ENCODE data around the gene CRX.
"Not testable (repeated sequence)": the region's sequence is repeated elsewhere in the genome, so short reads cannot be mapped to it uniquely, and the experiment has no call there.

Gene CRX

DNA sequence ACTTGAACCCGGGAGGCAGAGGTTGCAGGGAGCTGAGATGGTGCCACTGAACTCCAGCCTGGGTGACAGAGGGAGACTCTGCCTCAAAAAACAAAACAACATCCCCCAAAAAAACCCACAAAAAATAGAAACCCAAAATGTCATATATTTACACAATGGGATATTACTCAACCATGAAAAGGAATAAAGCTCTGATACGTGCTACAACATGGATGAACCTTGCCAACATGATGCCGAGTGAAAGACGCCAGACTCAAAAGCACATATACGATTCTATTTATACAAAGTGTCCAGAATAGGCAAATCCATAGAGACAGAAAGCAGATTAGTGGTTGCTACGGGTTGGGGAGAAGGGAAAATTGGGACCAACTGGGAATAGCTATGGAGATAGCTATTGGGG is 15.3 kb upstream of the CRX start:
- no peaks in the 10 kb centered on the region for H3K27me3 ChIP-seq (replicated peaks; ENCODE audit: control insufficient read depth, insufficient read depth, low read length)
- H3K4me3 ChIP-seq (replicated peaks; ENCODE audit: low read depth, low read length), result no peak overlapping the region
- TF ChIP-seq, protein P1, sequence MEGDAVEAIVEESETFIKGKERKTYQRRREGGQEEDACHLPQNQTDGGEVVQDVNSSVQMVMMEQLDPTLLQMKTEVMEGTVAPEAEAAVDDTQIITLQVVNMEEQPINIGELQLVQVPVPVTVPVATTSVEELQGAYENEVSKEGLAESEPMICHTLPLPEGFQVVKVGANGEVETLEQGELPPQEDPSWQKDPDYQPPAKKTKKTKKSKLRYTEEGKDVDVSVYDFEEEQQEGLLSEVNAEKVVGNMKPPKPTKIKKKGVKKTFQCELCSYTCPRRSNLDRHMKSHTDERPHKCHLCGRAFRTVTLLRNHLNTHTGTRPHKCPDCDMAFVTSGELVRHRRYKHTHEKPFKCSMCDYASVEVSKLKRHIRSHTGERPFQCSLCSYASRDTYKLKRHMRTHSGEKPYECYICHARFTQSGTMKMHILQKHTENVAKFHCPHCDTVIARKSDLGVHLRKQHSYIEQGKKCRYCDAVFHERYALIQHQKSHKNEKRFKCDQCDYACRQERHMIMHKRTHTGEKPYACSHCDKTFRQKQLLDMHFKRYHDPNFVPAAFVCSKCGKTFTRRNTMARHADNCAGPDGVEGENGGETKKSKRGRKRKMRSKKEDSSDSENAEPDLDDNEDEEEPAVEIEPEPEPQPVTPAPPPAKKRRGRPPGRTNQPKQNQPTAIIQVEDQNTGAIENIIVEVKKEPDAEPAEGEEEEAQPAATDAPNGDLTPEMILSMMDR (IDR thresholded peaks at IDR 0.05; ENCODE audit: insufficient read depth, low read length, poor library complexity, severe bottlenecking), result no peak
- DNase-seq (ENCODE audit: extremely low read depth, insufficient read length), result no peak
- H3K36me3 ChIP-seq (ENCODE audit: control insufficient read depth, insufficient read depth, low read length), result no peaks in the 10 kb centered on the region

DNA sequence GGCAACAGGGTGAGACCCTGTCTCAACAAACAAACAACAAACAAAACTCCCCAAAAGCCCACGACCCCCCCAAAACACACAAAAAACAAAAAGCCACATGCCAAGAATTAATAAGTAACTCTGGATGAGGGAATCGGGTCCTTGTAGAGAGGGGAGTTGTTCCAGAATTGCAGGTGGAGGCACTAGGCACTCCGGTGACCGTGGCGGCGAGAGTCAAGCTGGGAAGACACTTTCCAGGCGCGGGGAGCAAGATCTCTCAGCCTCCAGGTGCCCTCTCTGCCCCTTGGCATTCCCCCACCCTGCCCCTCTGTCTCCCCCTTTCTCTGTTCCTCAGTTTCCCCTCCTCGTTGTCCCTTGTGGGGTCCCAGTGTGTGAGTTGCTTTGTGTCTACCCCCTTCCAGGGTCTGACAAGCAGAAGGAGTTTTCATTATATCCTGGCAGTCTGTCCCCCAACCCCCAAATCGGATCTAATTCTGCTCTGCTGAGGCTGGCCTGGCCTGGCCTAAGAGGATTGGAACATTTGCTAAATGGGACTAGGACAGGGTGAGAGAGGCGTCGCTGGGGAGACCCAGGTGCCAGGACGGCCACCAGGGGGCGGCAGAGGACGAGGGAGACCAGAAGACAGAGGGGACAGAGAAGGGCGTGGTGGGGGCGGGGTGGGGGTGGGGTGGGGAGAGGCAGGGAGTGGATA is 8.3 kb upstream of the CRX start:
- TF ChIP-seq, protein P1 (IDR thresholded peaks at IDR 0.05; ENCODE audit: insufficient read depth, low read length, poor library complexity, severe bottlenecking), result peak; percentile 69
- H3K4me3 ChIP-seq (replicated peaks; ENCODE audit: low read depth, low read length), result no peak overlapping the region
- H3K27me3 ChIP-seq (replicated peaks; ENCODE audit: control insufficient read depth, insufficient read depth, low read length), result no peaks in the 10 kb centered on the region
- no peaks in the 10 kb centered on the region for H3K36me3 ChIP-seq (ENCODE audit: control insufficient read depth, insufficient read depth, low read length)
- DNase-seq (ENCODE audit: extremely low read depth, insufficient read length), result peak; percentile 56

DNA sequence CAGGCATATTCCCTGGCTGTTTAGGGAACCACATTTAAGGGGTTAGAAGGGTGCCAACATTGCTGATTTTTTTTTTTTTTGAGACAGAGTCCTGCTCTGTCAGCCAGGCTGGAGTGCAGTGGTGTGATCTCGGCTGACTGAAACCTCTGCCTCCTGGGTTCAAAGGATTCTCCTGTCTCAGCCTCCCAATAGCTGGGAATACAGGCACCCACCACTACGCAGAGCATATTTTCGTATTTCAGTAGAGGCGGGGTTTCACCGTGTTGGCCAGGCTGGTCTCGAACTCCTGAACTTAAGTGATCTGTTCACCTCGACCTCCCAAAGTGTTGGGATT is 7.8 kb upstream of the CRX start:
- H3K36me3 ChIP-seq (ENCODE audit: control insufficient read depth, insufficient read depth, low read length), result no peaks in the 10 kb centered on the region
- H3K4me3 ChIP-seq (replicated peaks; ENCODE audit: low read depth, low read length), result no peak overlapping the region
- DNase-seq (ENCODE audit: extremely low read depth, insufficient read length), result no peak
- H3K27me3 ChIP-seq (replicated peaks; ENCODE audit: control insufficient read depth, insufficient read depth, low read length), result no peaks in the 10 kb centered on the region
- TF ChIP-seq, protein P1 (IDR thresholded peaks at IDR 0.05; ENCODE audit: insufficient read depth, low read length, poor library complexity, severe bottlenecking), result no peak

DNA sequence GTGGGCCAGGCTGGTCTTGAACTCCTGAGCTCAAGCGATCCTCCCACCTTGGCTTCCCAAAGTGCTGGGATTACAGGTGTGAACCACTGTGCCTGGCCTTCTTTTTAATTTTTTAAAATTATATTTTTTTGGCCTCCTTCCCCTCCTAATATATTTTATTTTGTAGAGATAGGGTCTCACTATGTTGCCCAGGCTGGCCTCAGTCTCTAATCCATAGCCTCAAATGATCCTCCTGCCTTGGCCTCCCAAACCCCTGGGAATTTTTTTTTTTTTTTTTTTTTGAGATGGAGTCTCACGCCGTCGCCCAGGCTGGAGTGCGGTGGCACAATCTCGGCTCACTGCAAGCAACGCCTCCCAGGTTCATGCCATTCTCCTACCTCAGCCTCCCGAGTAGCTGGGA is 5.5 kb upstream of the CRX start:
- H3K36me3 ChIP-seq (ENCODE audit: control insufficient read depth, insufficient read depth, low read length); DNase-seq (ENCODE audit: extremely low read depth, insufficient read length); H3K4me3 ChIP-seq (replicated peaks; ENCODE audit: low read depth, low read length); H3K27me3 ChIP-seq (replicated peaks; ENCODE audit: control insufficient read depth, insufficient read depth, low read length): not testable (repeated sequence)

DNA sequence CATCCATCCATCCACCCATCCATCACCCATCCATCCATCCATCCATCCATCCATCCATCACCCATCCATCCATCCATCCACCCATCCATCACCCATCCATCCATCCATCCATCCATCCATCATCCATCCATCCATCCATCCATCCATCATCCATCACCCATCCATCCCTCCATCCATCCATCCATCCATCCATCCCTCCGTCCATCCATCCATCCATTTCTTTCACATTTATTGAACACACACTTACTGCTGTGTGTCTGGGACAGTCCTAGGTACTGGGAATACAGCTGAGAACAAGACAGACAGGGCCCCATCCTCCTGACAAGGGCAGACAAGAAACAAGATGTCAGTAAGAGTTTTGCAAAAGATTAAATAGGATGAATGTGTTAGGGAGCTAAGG is 3.5 kb upstream of the CRX start:
- H3K36me3 ChIP-seq (ENCODE audit: control insufficient read depth, insufficient read depth, low read length); H3K27me3 ChIP-seq (replicated peaks; ENCODE audit: control insufficient read depth, insufficient read depth, low read length); DNase-seq (ENCODE audit: extremely low read depth, insufficient read length): not testable (repeated sequence)

DNA sequence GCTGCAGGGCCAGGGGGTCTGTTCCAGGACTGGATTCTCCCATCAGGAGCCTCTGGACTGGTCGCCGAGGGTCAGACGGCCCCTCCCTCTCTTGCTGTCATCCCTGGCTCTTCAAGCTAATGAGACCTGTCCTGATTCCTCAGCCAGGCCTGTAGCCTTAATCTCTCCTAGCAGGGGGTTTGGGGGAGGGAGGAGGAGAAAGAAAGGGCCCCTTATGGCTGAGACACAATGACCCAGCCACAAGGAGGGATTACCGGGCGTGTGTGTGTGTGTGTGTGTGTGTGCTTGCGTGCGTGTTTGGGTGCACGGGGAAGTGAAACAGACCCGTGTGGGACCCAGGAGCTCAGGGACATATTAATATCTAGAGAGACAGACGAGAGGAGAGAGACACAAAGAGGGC is 1.9 kb upstream of the CRX start:
- Histone ChIP-seq H3K36me3 (ENCODE audit: control insufficient read depth, insufficient read depth, low read length) (no peaks in the 10 kb centered on the region), H3K27me3 (replicated peaks; ENCODE audit: control insufficient read depth, insufficient read depth, low read length) (peaks cover 3% of the 10 kb centered on the region), H3K4me3 (replicated peaks; ENCODE audit: low read depth, low read length) (no peak overlapping the region)
- DNase-seq (ENCODE audit: extremely low read depth, insufficient read length), result no peak
- TF ChIP-seq, protein P1 (IDR thresholded peaks at IDR 0.05; ENCODE audit: insufficient read depth, low read length, poor library complexity, severe bottlenecking), result no peak

More for the DNA sequence above, 3.5 kb upstream of the CRX start:
- not testable (repeated sequence) for H3K4me3 ChIP-seq (replicated peaks; ENCODE audit: low read depth, low read length)

DNA sequence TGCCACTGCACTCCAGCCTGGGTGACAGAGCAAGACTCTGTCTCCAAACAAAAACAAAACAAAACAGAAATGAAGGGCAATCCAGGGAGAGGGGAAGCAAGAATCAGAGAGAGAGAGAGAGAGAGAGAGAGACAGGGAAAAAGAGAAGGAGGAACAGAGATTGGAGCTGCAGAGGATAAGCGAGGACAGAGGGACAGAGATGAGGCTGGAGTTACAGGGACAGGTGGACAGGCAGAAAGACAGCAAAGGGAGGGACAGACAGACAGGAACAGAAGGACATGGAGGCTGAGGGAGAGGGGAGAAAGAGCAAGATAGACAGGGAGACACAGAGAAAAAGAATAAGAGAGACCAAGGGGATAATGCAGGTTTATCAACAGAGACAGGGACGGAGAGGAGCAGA is 1.3 kb upstream of the CRX start:
- Histone ChIP-seq H3K4me3 (replicated peaks; ENCODE audit: low read depth, low read length) (no peak overlapping the region), H3K27me3 (replicated peaks; ENCODE audit: control insufficient read depth, insufficient read depth, low read length) (peaks cover 3% of the 10 kb centered on the region), H3K36me3 (ENCODE audit: control insufficient read depth, insufficient read depth, low read length) (no peaks in the 10 kb centered on the region)
- TF ChIP-seq, protein P1 (IDR thresholded peaks at IDR 0.05; ENCODE audit: insufficient read depth, low read length, poor library complexity, severe bottlenecking), result no peak
- DNase-seq (ENCODE audit: extremely low read depth, insufficient read length), result no peak

Measured in GM06990 (cell line).